Measurements from ENCODE around the gene TMEM59. TPM values are rescaled to one million over a fixed set of nuclear protein-coding genes. Genes with fewer than 3 reads are reported as not detected.

Gene TMEM59
- total and polyA plus RNA-seq, 8 donors: 95.7 to 322 (median 176) TPM

Small RNA genes lying within 50 kb of the gene (small RNA-seq; reads per million reads assigned to genes)
- gene AL353898.1 (0 reads per million in 4 donors), gene AL353898.2 (0 reads per million in 4 donors)

Other genes starting within 250 kb of the TMEM59 start
- 10 to 100 TPM in 3 of 5 donors, 1 to 10 TPM in 2; 6.4 to 46.9 (median 14.2) TPM for gene NDC1, start 214.9 kb downstream of the TMEM59 start, total RNA-seq
- gene NDC1, start 214.9 kb downstream of the TMEM59 start, polyA plus RNA-seq: 1 to 10 TPM; 2.6 to 5.1 (median 4.0) TPM
- gene YIPF1, start 163.4 kb downstream of the TMEM59 start, total RNA-seq: 10 to 100 TPM in 4 of 5 donors, 1 to 10 TPM in 1; 7.6 to 44.3 (median 14.1) TPM
- 10 to 100 TPM; 23.3 to 29.9 (median 26.1) TPM for gene YIPF1, start 163.4 kb downstream of the TMEM59 start, polyA plus RNA-seq
- not detected for gene DIO1, start 159.0 kb downstream of the TMEM59 start, total RNA-seq
- gene DIO1, start 159.0 kb downstream of the TMEM59 start, polyA plus RNA-seq: not detected
- 10 to 100 TPM in 4 of 5 donors, 1 to 10 TPM in 1; 5.8 to 71.2 (median 43.3) TPM for gene IFT25, start 107.5 kb downstream of the TMEM59 start, total RNA-seq
- gene IFT25, start 107.5 kb downstream of the TMEM59 start, polyA plus RNA-seq: 10 to 100 TPM; 38.2 to 45.2 (median 38.4) TPM
- 10 to 100 TPM in 2 of 5 donors, 1 to 10 TPM in 3; 2.9 to 23.5 (median 9.4) TPM for gene LRRC42, start 106.9 kb downstream of the TMEM59 start, total RNA-seq
- gene LRRC42, start 106.9 kb downstream of the TMEM59 start, polyA plus RNA-seq: 10 to 100 TPM; 11.7 to 18.6 (median 17.3) TPM
- gene LDLRAD1, start 35.0 kb downstream of the TMEM59 start, total RNA-seq: not detected
- under 1 TPM in 2 of 3 donors, not detected in 1; 0.12 to 0.40 TPM for gene LDLRAD1, start 35.0 kb downstream of the TMEM59 start, polyA plus RNA-seq
- gene TCEANC2, start 404 bp upstream of the TMEM59 start, total RNA-seq: 1 to 10 TPM; 2.2 to 8.8 (median 2.6) TPM
- gene TCEANC2, start 404 bp upstream of the TMEM59 start, polyA plus RNA-seq: 1 to 10 TPM; 1.8 to 3.1 (median 2.3) TPM
- under 1 TPM in 2 of 5 donors, not detected in 3; 0.18 to 0.58 TPM for gene CDCP2, start 99.8 kb upstream of the TMEM59 start, total RNA-seq
- gene CDCP2, start 99.8 kb upstream of the TMEM59 start, polyA plus RNA-seq: not detected
- 10 to 100 TPM in 2 of 5 donors, 1 to 10 TPM in 3; 1.8 to 10.7 (median 8.5) TPM for gene CYB5RL, start 146.8 kb upstream of the TMEM59 start, total RNA-seq
- 1 to 10 TPM; 1.2 to 2.8 (median 2.1) TPM for gene CYB5RL, start 146.8 kb upstream of the TMEM59 start, polyA plus RNA-seq
- 100 to 1,000 TPM in 1 of 5 donors, 10 to 100 TPM in 4; 24.8 to 111 (median 47.2) TPM for gene MRPL37, start 147.0 kb upstream of the TMEM59 start, total RNA-seq
- gene MRPL37, start 147.0 kb upstream of the TMEM59 start, polyA plus RNA-seq: 10 to 100 TPM; 47.6 to 57.7 (median 54.2) TPM

Data from stomach (tissue), 8 donors.